HepG2 (cell line): Measurements from ENCODE around the gene FALEC. TPM values are rescaled to one million over a fixed set of nuclear protein-coding genes. Genes with fewer than 3 reads are reported as not detected.

Experiments
- CBX2 ChIP-seq, 2 experiments: fragments of 200-600 bp in 1 of 2; sonication (generic); formaldehyde crosslinking in 1 of 2; IDR thresholded peaks; 2 replicates each; pipeline versions ENCODE4 v1.7.0 to v1.8.1; 2018 to 2022; ENCODE audit warnings: low read depth in 2 of 2, low read length in 1 of 2, mild to moderate bottlenecking in 1 of 2, missing genetic modification reagents in 1 of 2
- CENPX ChIP-seq: sonication (generic); formaldehyde crosslinking; IDR thresholded peaks from 2 replicates; pipeline ENCODE4 v1.9.0; 2021; ENCODE audit warnings: mild to moderate bottlenecking, missing genetic modification reagents, moderate library complexity
- EHMT2 ChIP-seq: fragments of 200-600 bp; sonication (generic); IDR thresholded peaks from 2 replicates; pipeline ENCODE4 v1.7.0; 2017; ENCODE audit warnings: antibody characterized with exemption, low read depth, low read length, borderline replicate concordance
- HES4 ChIP-seq: sonication (generic); formaldehyde crosslinking; IDR thresholded peaks from 2 replicates; pipeline ENCODE4 v1.9.0; 2021; ENCODE audit warnings: mild to moderate bottlenecking, missing genetic modification reagents, borderline replicate concordance
- HHEX ChIP-seq: IDR thresholded peaks from 2 replicates; pipeline ENCODE4 v1.6.1; 2016; ENCODE audit warnings: control low read depth
- KAT8 ChIP-seq: IDR thresholded peaks from 2 replicates; pipeline ENCODE4 v1.6.1; 2016; ENCODE audit warnings: missing genetic modification reagents, missing compliant biosample characterization
- KDM3A ChIP-seq: IDR thresholded peaks from 2 replicates; pipeline ENCODE4 v1.6.1; 2018; ENCODE audit warnings: low read depth, missing compliant biosample characterization
- MEIS1 ChIP-seq: sonication (generic); formaldehyde crosslinking; IDR thresholded peaks from 2 replicates; pipeline ENCODE4 v1.9.0; 2021; ENCODE audit warnings: mild to moderate bottlenecking, missing genetic modification reagents, moderate library complexity, borderline replicate concordance
- MIER2 ChIP-seq: IDR thresholded peaks from 2 replicates; pipeline ENCODE4 v1.6.1; 2016; ENCODE audit warnings: missing biosample characterization, missing genetic modification reagents
- PHB2 ChIP-seq: fragments of 450-650 bp; IDR thresholded peaks from 2 replicates; pipeline ENCODE4 v1.6.1; 2018; ENCODE audit not compliant: partially characterized antibody
- SMYD3 ChIP-seq: sonication (generic); formaldehyde crosslinking; IDR thresholded peaks from 2 replicates; pipeline ENCODE4 v1.8.1; 2023; ENCODE audit warnings: mild to moderate bottlenecking, missing genetic modification reagents
- SRSF9 ChIP-seq: fragments of 200-400 bp; formaldehyde crosslinking; IDR thresholded peaks from 2 replicates; pipeline ENCODE4 v1.6.1; 2018; ENCODE audit warnings: borderline replicate concordance, mild to moderate bottlenecking, low read depth, low read length; ENCODE audit not compliant: insufficient read depth, poor library complexity, severe bottlenecking
- YY1 ChIP-seq: IDR thresholded peaks from 2 replicates; pipeline ENCODE4 v1.6.1; 2011; ENCODE audit warnings: low read length, low read depth, moderate library complexity, mild to moderate bottlenecking; ENCODE audit not compliant: insufficient read depth, insufficient replicate concordance
- ZNF33B ChIP-seq: sonication (generic); formaldehyde crosslinking; IDR thresholded peaks from 2 replicates; pipeline ENCODE4 v1.5.1; 2020; ENCODE audit warnings: mild to moderate bottlenecking, missing genetic modification reagents
- ZNF530 ChIP-seq: sonication (generic); formaldehyde crosslinking; IDR thresholded peaks from 2 replicates; pipeline ENCODE4 v1.5.0; 2020; ENCODE audit warnings: low read depth, mild to moderate bottlenecking, missing genetic modification reagents
- polyA plus RNA-seq, 8 experiments: library from polyadenylated mRNA; depleted of rRNA in 3 of 8; stranded (reverse) in 7 of 8; unstranded in 1 of 8; fragments of >200 nt; fragmentation: Illumina TruSeq in 4 of 8; extraction: Trizol in 4 of 8; gene quantifications; 2 replicates each; pipeline versions ENCODE4 v1.2.1 to v1.2.3, GENCODE V29; 2011 to 2016; ENCODE audit warnings: low read depth in 4 of 8, missing spikeins in 1 of 8, mixed read lengths in 1 of 8; ENCODE audit not compliant: insufficient read depth in 1 of 8
- total RNA-seq, 5 experiments: library from RNA; depleted of rRNA; stranded (reverse); fragments of >200 nt; fragmentation: Illumina TruSeq; extraction: Trizol; gene quantifications; 2 replicates each; pipeline ENCODE4 v1.2.3, GENCODE V29; 2016; ENCODE audit warnings: low read depth in 1 of 5
- TF ChIP-seq, protein P1 (sequence below): sonication (generic); formaldehyde crosslinking; conservative IDR thresholded peaks from 2 replicates; pipeline ENCODE4 v1.4.0; 2020; ENCODE audit warnings: mild to moderate bottlenecking, missing genetic modification reagents, moderate library complexity
- TF ChIP-seq, protein P2 (sequence below): sonication (generic); formaldehyde crosslinking; IDR thresholded peaks from 2 replicates; pipeline ENCODE4 v1.4.0; 2020; ENCODE audit warnings: missing genetic modification reagents, borderline replicate concordance
- TF ChIP-seq, protein P3 (sequence below): IDR thresholded peaks from 2 replicates; pipeline ENCODE4 v1.4.0; 2020; ENCODE audit warnings: mild to moderate bottlenecking, missing genetic modification reagents

The FALEC gene
- total and polyA plus RNA-seq, 2 of the 13 experiments (the other 11 are each of a cell fraction or from before 2014, with no cell fraction given), result 0.33 to 0.71 TPM

DNA sequence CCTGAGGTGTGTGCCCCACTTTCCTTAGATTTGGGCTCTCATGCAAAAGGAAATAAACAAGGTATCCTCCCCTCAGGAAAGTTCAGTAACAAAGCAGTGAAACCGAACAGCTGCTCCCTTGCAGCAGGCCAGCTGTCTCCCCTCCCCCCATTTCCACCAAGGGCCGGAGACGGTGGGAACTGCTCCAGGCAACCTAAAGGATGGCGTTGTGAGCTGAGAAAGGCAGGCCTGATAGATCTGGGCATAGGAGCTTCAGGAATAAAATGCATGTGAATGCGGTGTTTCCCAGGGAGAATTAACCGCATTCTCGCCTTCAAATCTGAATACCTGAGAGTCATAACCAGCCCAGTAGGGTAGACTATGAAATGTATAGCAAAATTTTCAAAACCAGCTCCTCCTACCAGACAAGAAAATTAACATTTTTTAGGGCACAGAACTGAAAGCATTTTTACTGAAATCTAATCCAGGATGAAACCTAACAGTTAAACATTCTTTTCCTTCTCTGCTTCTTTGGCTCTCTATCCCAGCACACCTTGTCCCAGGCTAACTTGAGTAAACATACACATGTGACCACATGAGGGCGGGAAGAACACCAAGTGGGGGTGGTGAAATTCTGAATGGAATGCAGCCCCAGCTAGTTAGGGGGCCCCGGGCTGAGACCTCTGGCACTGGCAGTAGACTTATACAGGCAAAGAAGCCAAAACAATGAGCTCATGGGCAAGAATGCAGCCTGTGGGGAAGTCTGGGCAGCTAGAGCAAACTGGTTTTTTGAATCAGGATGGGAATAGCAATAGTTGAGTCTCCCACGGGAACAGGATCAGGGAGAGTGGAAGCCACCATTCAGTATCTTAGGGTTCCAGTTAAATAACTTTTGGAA, 52.4 kb downstream of the FALEC start (continued):
- TF ChIP-seq, protein P1, sequence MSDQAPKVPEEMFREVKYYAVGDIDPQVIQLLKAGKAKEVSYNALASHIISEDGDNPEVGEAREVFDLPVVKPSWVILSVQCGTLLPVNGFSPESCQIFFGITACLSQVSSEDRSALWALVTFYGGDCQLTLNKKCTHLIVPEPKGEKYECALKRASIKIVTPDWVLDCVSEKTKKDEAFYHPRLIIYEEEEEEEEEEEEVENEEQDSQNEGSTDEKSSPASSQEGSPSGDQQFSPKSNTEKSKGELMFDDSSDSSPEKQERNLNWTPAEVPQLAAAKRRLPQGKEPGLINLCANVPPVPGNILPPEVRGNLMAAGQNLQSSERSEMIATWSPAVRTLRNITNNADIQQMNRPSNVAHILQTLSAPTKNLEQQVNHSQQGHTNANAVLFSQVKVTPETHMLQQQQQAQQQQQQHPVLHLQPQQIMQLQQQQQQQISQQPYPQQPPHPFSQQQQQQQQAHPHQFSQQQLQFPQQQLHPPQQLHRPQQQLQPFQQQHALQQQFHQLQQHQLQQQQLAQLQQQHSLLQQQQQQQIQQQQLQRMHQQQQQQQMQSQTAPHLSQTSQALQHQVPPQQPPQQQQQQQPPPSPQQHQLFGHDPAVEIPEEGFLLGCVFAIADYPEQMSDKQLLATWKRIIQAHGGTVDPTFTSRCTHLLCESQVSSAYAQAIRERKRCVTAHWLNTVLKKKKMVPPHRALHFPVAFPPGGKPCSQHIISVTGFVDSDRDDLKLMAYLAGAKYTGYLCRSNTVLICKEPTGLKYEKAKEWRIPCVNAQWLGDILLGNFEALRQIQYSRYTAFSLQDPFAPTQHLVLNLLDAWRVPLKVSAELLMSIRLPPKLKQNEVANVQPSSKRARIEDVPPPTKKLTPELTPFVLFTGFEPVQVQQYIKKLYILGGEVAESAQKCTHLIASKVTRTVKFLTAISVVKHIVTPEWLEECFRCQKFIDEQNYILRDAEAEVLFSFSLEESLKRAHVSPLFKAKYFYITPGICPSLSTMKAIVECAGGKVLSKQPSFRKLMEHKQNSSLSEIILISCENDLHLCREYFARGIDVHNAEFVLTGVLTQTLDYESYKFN (CRISPR knock-in tag), result peak; percentile 87
- TF ChIP-seq HES4 (CRISPR knock-in tag), result no peak
- TF ChIP-seq HHEX, result no peak
- no peak for TF ChIP-seq PHB2
- no peak for TF ChIP-seq SMYD3 (CRISPR knock-in tag)
- TF ChIP-seq, protein P2, sequence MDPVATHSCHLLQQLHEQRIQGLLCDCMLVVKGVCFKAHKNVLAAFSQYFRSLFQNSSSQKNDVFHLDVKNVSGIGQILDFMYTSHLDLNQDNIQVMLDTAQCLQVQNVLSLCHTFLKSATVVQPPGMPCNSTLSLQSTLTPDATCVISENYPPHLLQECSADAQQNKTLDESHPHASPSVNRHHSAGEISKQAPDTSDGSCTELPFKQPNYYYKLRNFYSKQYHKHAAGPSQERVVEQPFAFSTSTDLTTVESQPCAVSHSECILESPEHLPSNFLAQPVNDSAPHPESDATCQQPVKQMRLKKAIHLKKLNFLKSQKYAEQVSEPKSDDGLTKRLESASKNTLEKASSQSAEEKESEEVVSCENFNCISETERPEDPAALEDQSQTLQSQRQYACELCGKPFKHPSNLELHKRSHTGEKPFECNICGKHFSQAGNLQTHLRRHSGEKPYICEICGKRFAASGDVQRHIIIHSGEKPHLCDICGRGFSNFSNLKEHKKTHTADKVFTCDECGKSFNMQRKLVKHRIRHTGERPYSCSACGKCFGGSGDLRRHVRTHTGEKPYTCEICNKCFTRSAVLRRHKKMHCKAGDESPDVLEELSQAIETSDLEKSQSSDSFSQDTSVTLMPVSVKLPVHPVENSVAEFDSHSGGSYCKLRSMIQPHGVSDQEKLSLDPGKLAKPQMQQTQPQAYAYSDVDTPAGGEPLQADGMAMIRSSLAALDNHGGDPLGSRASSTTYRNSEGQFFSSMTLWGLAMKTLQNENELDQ (CRISPR knock-in tag), result no peak
- no peak for TF ChIP-seq EHMT2
- TF ChIP-seq ZNF33B (CRISPR knock-in tag), result no peak
- TF ChIP-seq MEIS1 (CRISPR knock-in tag), result no peak
- TF ChIP-seq ZNF530, result no peak
- no peak for TF ChIP-seq CBX2 (IDR thresholded peaks at IDR 0.05; ENCODE audit: low read depth, low read length)
- no peak for TF ChIP-seq CBX2 (CRISPR knock-in tag; IDR thresholded peaks at IDR 0.05; ENCODE audit: low read depth)
- TF ChIP-seq SRSF9, result no peak
- no peak for TF ChIP-seq CENPX (CRISPR knock-in tag)
- TF ChIP-seq, protein P3, sequence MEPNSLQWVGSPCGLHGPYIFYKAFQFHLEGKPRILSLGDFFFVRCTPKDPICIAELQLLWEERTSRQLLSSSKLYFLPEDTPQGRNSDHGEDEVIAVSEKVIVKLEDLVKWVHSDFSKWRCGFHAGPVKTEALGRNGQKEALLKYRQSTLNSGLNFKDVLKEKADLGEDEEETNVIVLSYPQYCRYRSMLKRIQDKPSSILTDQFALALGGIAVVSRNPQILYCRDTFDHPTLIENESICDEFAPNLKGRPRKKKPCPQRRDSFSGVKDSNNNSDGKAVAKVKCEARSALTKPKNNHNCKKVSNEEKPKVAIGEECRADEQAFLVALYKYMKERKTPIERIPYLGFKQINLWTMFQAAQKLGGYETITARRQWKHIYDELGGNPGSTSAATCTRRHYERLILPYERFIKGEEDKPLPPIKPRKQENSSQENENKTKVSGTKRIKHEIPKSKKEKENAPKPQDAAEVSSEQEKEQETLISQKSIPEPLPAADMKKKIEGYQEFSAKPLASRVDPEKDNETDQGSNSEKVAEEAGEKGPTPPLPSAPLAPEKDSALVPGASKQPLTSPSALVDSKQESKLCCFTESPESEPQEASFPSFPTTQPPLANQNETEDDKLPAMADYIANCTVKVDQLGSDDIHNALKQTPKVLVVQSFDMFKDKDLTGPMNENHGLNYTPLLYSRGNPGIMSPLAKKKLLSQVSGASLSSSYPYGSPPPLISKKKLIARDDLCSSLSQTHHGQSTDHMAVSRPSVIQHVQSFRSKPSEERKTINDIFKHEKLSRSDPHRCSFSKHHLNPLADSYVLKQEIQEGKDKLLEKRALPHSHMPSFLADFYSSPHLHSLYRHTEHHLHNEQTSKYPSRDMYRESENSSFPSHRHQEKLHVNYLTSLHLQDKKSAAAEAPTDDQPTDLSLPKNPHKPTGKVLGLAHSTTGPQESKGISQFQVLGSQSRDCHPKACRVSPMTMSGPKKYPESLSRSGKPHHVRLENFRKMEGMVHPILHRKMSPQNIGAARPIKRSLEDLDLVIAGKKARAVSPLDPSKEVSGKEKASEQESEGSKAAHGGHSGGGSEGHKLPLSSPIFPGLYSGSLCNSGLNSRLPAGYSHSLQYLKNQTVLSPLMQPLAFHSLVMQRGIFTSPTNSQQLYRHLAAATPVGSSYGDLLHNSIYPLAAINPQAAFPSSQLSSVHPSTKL (CRISPR knock-in tag), result peak; percentile 86
- TF ChIP-seq KAT8 (CRISPR knock-in tag), result peak; percentile 53
- no peak for TF ChIP-seq KDM3A (CRISPR knock-in tag)
- no peak for TF ChIP-seq MIER2 (CRISPR knock-in tag)
- TF ChIP-seq YY1, result no peak
